Endothelial cell of umbilical vein (primary cell): Measurements from ENCODE around the gene ZNF154. TPM values are rescaled to one million over a fixed set of nuclear protein-coding genes. Genes with fewer than 3 reads are reported as not detected.

Experiments
- BruUV-seq: library from RNA; stranded (reverse); fragments of 400-500 nt; replicated peaks from 2 replicates; lab custom pipeline; 2021; lab: Mats Ljungman, UMichigan
- CTCF ChIA-PET: fragments of 300-600, 350-600 bp; sonication (Branson Sonifier 250); formaldehyde crosslinking; loops from one replicate; lab custom pipeline; 2021; ENCODE audit warnings: antibody characterized with exemption, inconsistent platforms; lab: Charles Lee
- POLR2A ChIA-PET: fragments of 300-600, 350-600 bp; sonication (Branson Sonifier 250); formaldehyde crosslinking; loops from one replicate; lab custom pipeline; 2021; ENCODE audit warnings: antibody characterized with exemption, inconsistent platforms; lab: Charles Lee
- DNase-seq: peaks from one replicate; pipeline ENCODE4 v3.0.0-alpha.2; 2011; ENCODE audit warnings: low read depth, low spot score
- FAIRE-seq: peaks from 2 replicates; lab custom pipeline; 2011; peaks lifted over from hg19 to GRCh38; lab: Jason Lieb, UNC
- H2AFZ ChIP-seq: 2 replicates; pipeline ENCODE4 v1.6.0; 2012; ENCODE audit warnings: low read depth, low read length, control low read depth, inconsistent platforms
- H3K27ac ChIP-seq: 2 replicates; pipeline ENCODE4 v1.5.1; 2011; ENCODE audit warnings: low read depth, mild to moderate bottlenecking, control low read depth, low read length, moderate library complexity; ENCODE audit not compliant: insufficient read depth
- H3K27me3 ChIP-seq, 2 experiments: 2 replicates each; pipeline versions ENCODE4 v1.6.0 to v1.6.1; 2011; ENCODE audit warnings: low read length in 2 of 2, mixed read lengths in 1 of 2; ENCODE audit not compliant: control insufficient read depth in 2 of 2, insufficient read depth in 2 of 2
- H3K36me3 ChIP-seq, 2 experiments: 2 replicates in 1 of 2; 3 replicates in 1 of 2; pipeline ENCODE4 v1.5.1; 2011; ENCODE audit warnings: low read length in 2 of 2, mild to moderate bottlenecking in 1 of 2, moderate library complexity in 1 of 2; ENCODE audit not compliant: control insufficient read depth in 2 of 2, insufficient read depth in 2 of 2; ENCODE audit errors: extremely low read depth in 1 of 2
- H3K4me1 ChIP-seq: 3 replicates; pipeline ENCODE4 v1.5.1; 2011; ENCODE audit warnings: mild to moderate bottlenecking, low read length; ENCODE audit not compliant: control insufficient read depth, insufficient read depth; ENCODE audit errors: extremely low read depth
- H3K4me2 ChIP-seq: 2 replicates; pipeline ENCODE4 v1.6.1; 2011; ENCODE audit warnings: low read length, control low read depth, mixed read lengths; ENCODE audit not compliant: insufficient read depth
- H3K4me3 ChIP-seq, 3 experiments: fragments of 200-600 bp in 1 of 3; sonication (generic), shearing (Covaris generic) in 1 of 3; replicated peaks in 1 of 3; 2 replicates each; pipeline ENCODE4 v1.5.1; 2011 to 2016; ENCODE audit warnings: control low read depth in 3 of 3, low read length in 3 of 3, mild to moderate bottlenecking in 2 of 3, inconsistent platforms in 1 of 3, low read depth in 1 of 3, moderate library complexity in 1 of 3; ENCODE audit not compliant: insufficient read depth in 1 of 3
- H3K79me2 ChIP-seq: 2 replicates; pipeline ENCODE4 v1.6.0; 2012; ENCODE audit warnings: low read length, inconsistent platforms; ENCODE audit not compliant: control insufficient read depth, insufficient read depth
- H3K9ac ChIP-seq: replicated peaks from 2 replicates; pipeline ENCODE3; 2011; ENCODE audit warnings: low read length, control low read depth; ENCODE audit not compliant: insufficient read depth; ENCODE audit errors: extremely low read depth
- H3K9me1 ChIP-seq: replicated peaks from 3 replicates; pipeline ENCODE4 v1.6.0; 2011; ENCODE audit warnings: mild to moderate bottlenecking, low read length; ENCODE audit not compliant: control insufficient read depth, insufficient read depth; ENCODE audit errors: extremely low read depth
- H3K9me3 ChIP-seq: replicated peaks from 2 replicates; pipeline ENCODE4 v1.5.1; 2012; ENCODE audit warnings: low read length, inconsistent platforms; ENCODE audit not compliant: control insufficient read depth, insufficient read depth
- H4K20me1 ChIP-seq: replicated peaks from 2 replicates; pipeline ENCODE3; 2011; ENCODE audit warnings: mild to moderate bottlenecking, low read length; ENCODE audit not compliant: control insufficient read depth, insufficient read depth; ENCODE audit errors: extremely low read depth
- CTCF ChIP-seq, 2 donors: IDR thresholded peaks; 1 replicate in 1 of 2; 2 replicates in 1 of 2; pipeline ENCODE4 v1.5.1; 2011; ENCODE audit warnings: low read length in 2 of 2, mild to moderate bottlenecking in 2 of 2, moderate library complexity in 2 of 2, control low read depth in 1 of 2, inconsistent platforms in 1 of 2, low read depth in 1 of 2; ENCODE audit not compliant: insufficient read depth in 1 of 2; ENCODE audit errors: extremely low read depth in 1 of 2
- EZH2 ChIP-seq: IDR thresholded peaks from 2 replicates; pipeline ENCODE4 v1.6.1; 2012; ENCODE audit warnings: borderline replicate concordance, low read depth, mild to moderate bottlenecking, moderate library complexity, low read length, inconsistent platforms; ENCODE audit not compliant: severe bottlenecking
- FOS ChIP-seq: IDR thresholded peaks from 2 replicates; pipeline ENCODE4 v1.6.1; 2011; ENCODE audit warnings: mild to moderate bottlenecking, low read length, moderate library complexity, borderline replicate concordance; ENCODE audit not compliant: insufficient read depth
- GATA2 ChIP-seq: IDR thresholded peaks from 2 replicates; pipeline ENCODE4 v1.7.0; 2011; ENCODE audit warnings: low read depth, mild to moderate bottlenecking, moderate library complexity, mixed read lengths, low read length; ENCODE audit not compliant: insufficient read length, insufficient read depth
- JUN ChIP-seq: IDR thresholded peaks from 2 replicates; pipeline ENCODE4 v1.6.1; 2011; ENCODE audit warnings: borderline replicate concordance, low read depth; ENCODE audit not compliant: insufficient read length, insufficient read depth
- MYC ChIP-seq: IDR thresholded peaks from one replicate; pipeline ENCODE4 v1.6.1; 2011; ENCODE audit warnings: mild to moderate bottlenecking, low read depth, low read length
- POLR2A ChIP-seq: IDR thresholded peaks from 2 replicates; pipeline ENCODE4 v1.6.1; 2012; ENCODE audit warnings: low read depth, mild to moderate bottlenecking, control low read depth, low read length
- POLR2AphosphoS5 ChIP-seq: IDR thresholded peaks from 2 replicates; pipeline ENCODE4 v1.6.1; 2012; ENCODE audit warnings: low read depth, mild to moderate bottlenecking, control low read depth, low read length, moderate library complexity; ENCODE audit not compliant: insufficient read depth
- dilution Hi-C: fragments of 300-500 bp; cut with MboI; formaldehyde crosslinking; loops from one replicate; pipeline ENCODE4 v1.15.0; 2019; ENCODE audit warnings: low sequenced_read_pairs; ENCODE audit not compliant: extremely low pct_ligation_motif_present
- intact Hi-C: fragments of 100-400 bp; cut with micrococcal nuclease; formaldehyde crosslinking; loops from one replicate; pipeline ENCODE4 v1.10.0; 2022
- polyA plus RNA-seq, 4 experiments: library from polyadenylated mRNA; depleted of rRNA in 3 of 4; stranded (reverse) in 3 of 4; unstranded in 1 of 4; fragments of >200 nt; gene quantifications; 2 replicates each; pipeline versions ENCODE4 v1.2.1 to v1.2.3, GENCODE V29; 2011 to 2012; ENCODE audit warnings: missing spikeins in 1 of 4
- total RNA-seq: library from RNA; stranded (reverse); gene quantifications from 2 replicates; pipeline ENCODE4 v1.2.3, GENCODE V29; 2021
- TF ChIP-seq, protein P1 (sequence below): IDR thresholded peaks from 2 replicates; pipeline ENCODE4 v1.6.1; 2011; ENCODE audit not compliant: insufficient read depth, insufficient read length

ZNF154 gene
- total and polyA plus RNA-seq, 2 donors (not counting 3 experiments of a cell fraction or from before 2014, with no cell fraction given), result 1.3 to 2.0 TPM

GRCh38 chr19:57686727-57687126 is 22.3 kb downstream of the ZNF154 start:
- no peak for FAIRE-seq

More at GRCh38 chr19:57686727-57687126, 22.3 kb downstream of the ZNF154 start:
- TF ChIP-seq POLR2AphosphoS5 (no peak), GATA2 (no peak), MYC (no peak), CTCF (IDR thresholded peaks at IDR 0.05; ENCODE audit: extremely low read depth in 1 of 2, insufficient read depth in 1 of 2, low read depth in 1 of 2, low read length in 2 of 2) (no peak), EZH2 (no peak), FOS (no peak), JUN (no peak), POLR2A (no peak)
- TF ChIP-seq, protein P1, sequence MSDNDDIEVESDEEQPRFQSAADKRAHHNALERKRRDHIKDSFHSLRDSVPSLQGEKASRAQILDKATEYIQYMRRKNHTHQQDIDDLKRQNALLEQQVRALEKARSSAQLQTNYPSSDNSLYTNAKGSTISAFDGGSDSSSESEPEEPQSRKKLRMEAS, result no peak
- Histone ChIP-seq H3K9me3 (peaks cover 32% of the 10 kb centered on the region), H3K27me3 (no peaks in the 10 kb centered on the region), H2AFZ (no peak overlapping the region), H3K4me2 (no peak overlapping the region), H3K9ac (no peak overlapping the region), H3K36me3 (peaks cover 9 to 18% of the 10 kb centered on the region in 2 experiments), H3K27ac (no peak overlapping the region), H4K20me1 (no peaks in the 10 kb centered on the region), H3K79me2 (peaks cover 28% of the 10 kb centered on the region), H3K4me1 (peaks cover 8% of the 10 kb centered on the region), H3K4me3 (no peak overlapping the region), H3K9me1 (no peaks in the 10 kb centered on the region)
- DNase-seq, result no peak
- no TSS peak for BruUV-seq
- dilution Hi-C loops, result no loop called here
- POLR2A ChIA-PET, result no interaction called here
- intact Hi-C loops, result no loop called here
- CTCF ChIA-PET, result no interaction called here
